ENCODE results near the gene MAP1LC3B.

- TF ChIP-seq KLF9 (tag by site-specific recombination; IDR thresholded peaks at IDR 0.05; ENCODE audit: low read depth), result no peak
- no peak for TF ChIP-seq ZNF24 (tag by site-specific recombination; IDR thresholded peaks at IDR 0.05)
- no peak for TF ChIP-seq KLF1 (tag by site-specific recombination; IDR thresholded peaks at IDR 0.05)
- TF ChIP-seq, protein P1, sequence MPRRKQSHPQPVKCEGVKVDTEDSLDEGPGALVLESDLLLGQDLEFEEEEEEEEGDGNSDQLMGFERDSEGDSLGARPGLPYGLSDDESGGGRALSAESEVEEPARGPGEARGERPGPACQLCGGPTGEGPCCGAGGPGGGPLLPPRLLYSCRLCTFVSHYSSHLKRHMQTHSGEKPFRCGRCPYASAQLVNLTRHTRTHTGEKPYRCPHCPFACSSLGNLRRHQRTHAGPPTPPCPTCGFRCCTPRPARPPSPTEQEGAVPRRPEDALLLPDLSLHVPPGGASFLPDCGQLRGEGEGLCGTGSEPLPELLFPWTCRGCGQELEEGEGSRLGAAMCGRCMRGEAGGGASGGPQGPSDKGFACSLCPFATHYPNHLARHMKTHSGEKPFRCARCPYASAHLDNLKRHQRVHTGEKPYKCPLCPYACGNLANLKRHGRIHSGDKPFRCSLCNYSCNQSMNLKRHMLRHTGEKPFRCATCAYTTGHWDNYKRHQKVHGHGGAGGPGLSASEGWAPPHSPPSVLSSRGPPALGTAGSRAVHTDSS (tag by site-specific recombination; IDR thresholded peaks at IDR 0.05), result no peak
- TF ChIP-seq ZSCAN16 (tag by site-specific recombination; IDR thresholded peaks at IDR 0.05), result no peak
- no peak for TF ChIP-seq CTCF (tag by site-specific recombination; IDR thresholded peaks at IDR 0.05)
- no peak for TF ChIP-seq ZBTB1 (tag by site-specific recombination; IDR thresholded peaks at IDR 0.05)
- TF ChIP-seq YY1 (tag by site-specific recombination; IDR thresholded peaks at IDR 0.05), result no peak
- no peak for TF ChIP-seq ZEB2 (tag by site-specific recombination; IDR thresholded peaks at IDR 0.05)
- TF ChIP-seq ZNF26 (tag by site-specific recombination; IDR thresholded peaks at IDR 0.05), result no peak
- TF ChIP-seq ZNF133 (tag by site-specific recombination; IDR thresholded peaks at IDR 0.05), result no peak
- no peak for TF ChIP-seq ZNF629 (tag by site-specific recombination; IDR thresholded peaks at IDR 0.05)
- TF ChIP-seq ZNF433 (tag by site-specific recombination; IDR thresholded peaks at IDR 0.05; ENCODE audit: low read depth), result no peak
- no peak for TF ChIP-seq ATF2 (tag by site-specific recombination; IDR thresholded peaks at IDR 0.05; ENCODE audit: low read depth)
These were observed 28.2 kb downstream of the MAP1LC3B start for GRCh38 chr16:87420026-87421002.
